Testis (tissue), 3 donors: ENCODE results near the gene BMP4. TPM values are rescaled to one million over a fixed set of nuclear protein-coding genes. Genes with fewer than 3 reads are reported as not detected.

ENCODE experiments used
- DNase-seq: peaks from one replicate; pipeline ENCODE4 v3.0.0-alpha.2; 2019
- H3K27ac ChIP-seq, 2 donors: fragments of 200-600 bp; sonication (generic); one replicate each; pipeline ENCODE4 v1.5.1; 2019
- H3K27me3 ChIP-seq: fragments of 200-600 bp; sonication (generic); one replicate; pipeline ENCODE4 v1.5.1; 2019
- H3K36me3 ChIP-seq: fragments of 200-600 bp; sonication (generic); one replicate; pipeline ENCODE4 v1.5.1; 2017; ENCODE audit warnings: low read depth; ENCODE audit errors: missing control alignments
- H3K4me1 ChIP-seq: fragments of 200-600 bp; sonication (generic); one replicate; pipeline ENCODE4 v1.5.1; 2019
- H3K4me3 ChIP-seq, 2 donors: fragments of 200-600 bp; sonication (generic); one replicate each; pipeline ENCODE4 v1.5.1; 2017 to 2019
- H3K9me3 ChIP-seq: fragments of 200-600 bp; sonication (generic); one replicate; pipeline ENCODE4 v1.5.1; 2017
- POLR2A ChIP-seq: fragments of 450-650 bp; IDR thresholded peaks from one replicate; pipeline ENCODE4 v1.6.1; 2017; ENCODE audit warnings: antibody characterized with exemption, mild to moderate bottlenecking, moderate library complexity
- WGBS, 2 donors: methylation state at CpG; one replicate each; pipeline ENCODE4 v1.1.5; 2018; 5-methylcytosine and 5-hydroxymethylcytosine counted together
- intact Hi-C: fragments of 100-400 bp; cut with DNase I; formaldehyde crosslinking; loops from one replicate; pipeline ENCODE4 v1.15.1; 2023; ENCODE audit warnings: low total_unique reads
- polyA plus RNA-seq: library from polyadenylated mRNA; stranded (reverse); fragments of 350-450 nt; fragmentation: Illumina TruSeq; extraction: RNeasy Lipid Tissue Mini Kit (QIAGEN cat#74804); gene quantifications from one replicate; pipeline ENCODE4 v1.2.3, GENCODE V29; 2014; ENCODE audit warnings: low read depth, low replicate concordance; ENCODE audit not compliant: insufficient read depth
- total RNA-seq, 2 donors: library from RNA; depleted of rRNA; stranded (reverse); fragments of >200 nt; gene quantifications; one replicate each; pipeline ENCODE4 v1.2.3, GENCODE V29; 2016
- TF ChIP-seq, protein P1 (sequence below), 3 experiments: fragments of 450-650 bp in 2 of 3; fragments of 200-600 bp in 1 of 3; sonication (generic) in 1 of 3; IDR thresholded peaks; one replicate each; pipeline ENCODE4 v1.5.1; 2016 to 2019; ENCODE audit warnings: antibody characterized with exemption in 3 of 3, mild to moderate bottlenecking in 2 of 3, moderate library complexity in 1 of 3

The BMP4 gene
- total and polyA plus RNA-seq, 3 donors from 2014 or later = 2.0 to 8.4 (median 3.5) TPM

DNA sequence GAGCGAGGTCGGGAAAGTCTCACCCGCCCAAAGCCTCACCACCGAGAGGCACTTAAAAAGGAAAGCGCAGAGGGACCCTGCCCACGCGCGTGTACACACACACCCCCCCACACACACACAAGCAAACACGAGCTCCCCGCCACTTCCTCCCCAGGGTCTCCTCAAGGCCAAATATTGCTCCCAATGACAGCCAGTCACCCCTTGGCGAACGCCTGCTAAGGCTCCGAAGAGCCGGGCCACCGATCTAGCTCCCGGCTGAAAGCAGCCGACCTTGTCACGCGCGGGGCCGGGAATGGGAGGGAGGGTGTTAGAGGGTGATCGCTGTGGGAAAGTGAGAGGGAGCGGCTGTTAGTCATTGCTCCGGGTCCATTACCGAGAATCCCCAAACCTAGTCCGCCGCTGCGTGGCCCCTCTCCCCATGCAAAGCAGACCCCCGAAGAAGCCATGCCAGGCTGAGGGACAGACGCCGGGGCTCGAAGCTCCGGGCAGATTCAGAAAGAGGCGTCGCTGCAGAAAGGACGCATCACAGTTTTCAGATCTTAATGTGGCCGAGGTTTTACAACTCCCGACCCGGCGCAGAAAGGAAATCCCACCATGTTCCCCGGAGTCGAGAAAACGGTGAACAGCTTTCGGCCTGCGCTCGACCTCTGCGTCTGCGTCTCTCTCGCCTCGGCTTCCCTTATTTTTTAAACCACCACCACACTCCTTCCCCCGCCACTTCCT is 2.6 kb downstream of the BMP4 start:
- H3K27ac ChIP-seq = peak overlapping the region in 1 of 2 donors; percentile 73
- DNase-seq = no peak
- no peaks in the 10 kb centered on the region for H3K9me3 ChIP-seq
- H3K27me3 ChIP-seq = no peaks in the 10 kb centered on the region
- H3K4me3 ChIP-seq = peak overlapping the region; percentile 52 to 54
- no peaks in the 10 kb centered on the region for H3K36me3 ChIP-seq
- intact Hi-C loops = no loop called here
- 0 to 1% methylated on average over 35 to 51 of the region's 51 CpGs for WGBS, 2 donors
- peaks cover 16% of the 10 kb centered on the region for H3K4me1 ChIP-seq
- no peak for TF ChIP-seq POLR2A
- TF ChIP-seq, protein P1, sequence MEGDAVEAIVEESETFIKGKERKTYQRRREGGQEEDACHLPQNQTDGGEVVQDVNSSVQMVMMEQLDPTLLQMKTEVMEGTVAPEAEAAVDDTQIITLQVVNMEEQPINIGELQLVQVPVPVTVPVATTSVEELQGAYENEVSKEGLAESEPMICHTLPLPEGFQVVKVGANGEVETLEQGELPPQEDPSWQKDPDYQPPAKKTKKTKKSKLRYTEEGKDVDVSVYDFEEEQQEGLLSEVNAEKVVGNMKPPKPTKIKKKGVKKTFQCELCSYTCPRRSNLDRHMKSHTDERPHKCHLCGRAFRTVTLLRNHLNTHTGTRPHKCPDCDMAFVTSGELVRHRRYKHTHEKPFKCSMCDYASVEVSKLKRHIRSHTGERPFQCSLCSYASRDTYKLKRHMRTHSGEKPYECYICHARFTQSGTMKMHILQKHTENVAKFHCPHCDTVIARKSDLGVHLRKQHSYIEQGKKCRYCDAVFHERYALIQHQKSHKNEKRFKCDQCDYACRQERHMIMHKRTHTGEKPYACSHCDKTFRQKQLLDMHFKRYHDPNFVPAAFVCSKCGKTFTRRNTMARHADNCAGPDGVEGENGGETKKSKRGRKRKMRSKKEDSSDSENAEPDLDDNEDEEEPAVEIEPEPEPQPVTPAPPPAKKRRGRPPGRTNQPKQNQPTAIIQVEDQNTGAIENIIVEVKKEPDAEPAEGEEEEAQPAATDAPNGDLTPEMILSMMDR (IDR thresholded peaks at IDR 0.05) = no peak

DNA sequence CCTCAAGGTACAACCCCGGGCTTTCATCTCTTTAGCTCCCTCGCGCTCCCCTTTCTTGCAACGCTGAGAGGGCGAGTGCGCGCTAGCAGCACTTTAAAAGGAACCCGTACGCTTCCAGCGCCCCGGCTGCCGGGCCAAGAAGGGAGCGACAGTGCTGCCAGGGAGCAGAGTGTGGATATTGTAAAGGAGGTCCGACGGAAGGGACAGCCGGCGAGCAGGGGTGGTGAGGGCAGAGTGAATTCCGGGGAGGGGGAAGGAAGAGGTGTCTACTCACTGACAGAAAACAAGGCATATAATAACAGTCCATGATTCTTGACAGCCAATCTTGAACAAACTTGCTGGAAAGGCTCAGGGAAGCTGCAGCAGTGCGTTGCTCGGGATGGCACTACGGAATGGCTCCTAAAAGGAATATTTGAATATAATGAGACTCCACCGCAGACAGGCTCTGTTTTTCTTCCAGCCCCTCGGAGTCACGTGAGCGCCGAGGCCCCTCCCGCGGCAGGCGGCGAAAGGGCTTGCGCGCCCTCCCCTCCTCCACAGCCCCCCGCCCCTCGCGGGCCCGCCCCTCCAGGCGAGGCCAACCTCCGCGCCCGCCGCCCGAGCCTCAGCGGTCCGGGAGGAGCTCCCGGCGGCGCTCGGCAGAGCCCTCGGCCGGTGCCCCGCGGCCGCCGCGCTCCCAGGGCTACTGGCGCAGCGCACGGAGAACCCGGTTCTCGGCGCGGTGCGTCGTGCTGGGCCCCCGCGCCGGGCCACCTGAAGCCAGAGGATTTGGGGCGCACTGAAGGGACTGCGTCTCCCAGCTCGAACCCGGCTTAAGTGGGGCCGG is 3.4 kb downstream of the BMP4 start:
- Histone ChIP-seq H3K4me3 (peak overlapping the region; percentile 52 to 54), H3K27ac (peak overlapping the region in 1 of 2 donors; percentile 73), H3K4me1 (peaks cover 16% of the 10 kb centered on the region), H3K9me3 (no peaks in the 10 kb centered on the region), H3K36me3 (no peaks in the 10 kb centered on the region), H3K27me3 (no peaks in the 10 kb centered on the region)
- 0 to 1% methylated on average over 22 to 52 of the region's 72 CpGs for WGBS, 2 donors
- DNase-seq = peak; percentile 77
- intact Hi-C loops = no loop called here
- TF ChIP-seq POLR2A = no peak
- TF ChIP-seq, protein P1 (IDR thresholded peaks at IDR 0.05) = no peak

DNA sequence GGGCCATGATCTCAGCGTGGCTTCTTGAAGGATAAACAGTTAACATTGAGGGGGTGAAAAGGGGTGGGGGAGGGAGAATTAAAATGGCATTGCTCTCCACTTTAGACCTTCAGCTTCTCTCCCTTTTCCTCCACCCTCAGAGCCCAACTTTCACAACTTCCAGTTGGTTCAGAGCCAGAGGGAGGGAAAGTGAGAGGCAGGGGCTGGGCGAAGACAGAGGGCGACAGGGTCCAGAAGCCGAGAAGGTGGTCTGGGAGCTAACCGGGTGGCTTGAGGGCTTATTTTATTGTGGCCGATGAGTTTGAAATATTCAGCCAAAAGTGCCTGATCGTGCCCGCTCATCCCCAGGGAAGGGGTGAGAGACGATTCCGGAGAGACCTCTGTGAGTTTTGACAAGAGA is 4.1 kb downstream of the BMP4 start:
- no peak for DNase-seq
- H3K4me1 ChIP-seq = peaks cover 16% of the 10 kb centered on the region
- no peak overlapping the region for H3K27ac ChIP-seq
- no peaks in the 10 kb centered on the region for H3K9me3 ChIP-seq
- no peaks in the 10 kb centered on the region for H3K36me3 ChIP-seq
- H3K4me3 ChIP-seq = peak overlapping the region; percentile 52 to 54
- intact Hi-C loops = no loop called here
- TF ChIP-seq, protein P1 (IDR thresholded peaks at IDR 0.05) = no peak
- no peak for TF ChIP-seq POLR2A
- WGBS, 2 donors = 15 to 17% methylated on average over 10 of the region's 10 CpGs
- no peaks in the 10 kb centered on the region for H3K27me3 ChIP-seq

DNA sequence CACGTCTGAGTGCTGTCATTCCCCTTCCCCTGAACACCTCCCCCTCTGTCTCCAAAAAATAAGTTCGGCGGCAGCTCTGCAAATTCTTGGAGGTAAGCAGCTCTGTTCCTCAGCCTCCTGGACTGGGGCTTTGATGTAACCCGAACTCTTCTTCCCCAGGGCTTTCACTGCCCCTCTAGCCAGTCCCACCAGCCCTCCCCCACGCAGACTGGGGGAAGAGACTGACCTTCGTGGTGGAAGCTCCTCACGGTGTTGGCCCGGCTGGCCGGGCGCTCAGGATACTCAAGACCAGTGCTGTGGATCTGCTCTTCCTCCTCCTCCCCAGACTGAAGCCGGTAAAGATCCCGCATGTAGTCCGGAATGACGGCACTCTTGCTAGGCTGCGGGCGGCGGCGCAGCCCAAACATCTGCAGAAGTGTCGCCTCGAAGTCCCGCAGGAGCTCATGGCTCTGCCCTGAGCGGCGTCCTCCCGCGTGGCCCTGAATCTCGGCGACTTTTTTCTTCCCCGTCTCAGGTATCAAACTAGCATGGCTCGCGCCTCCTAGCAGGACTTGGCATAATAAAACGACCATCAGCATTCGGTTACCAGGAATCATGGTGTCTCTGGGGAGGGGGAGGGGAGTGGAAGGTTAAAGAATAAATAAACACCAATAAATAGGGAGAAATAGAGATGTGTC is 4.9 kb downstream of the BMP4 start:
- no peak for TF ChIP-seq POLR2A
- TF ChIP-seq, protein P1 (IDR thresholded peaks at IDR 0.05) = no peak
- Histone ChIP-seq H3K4me1 (peaks cover 16% of the 10 kb centered on the region), H3K4me3 (no peak overlapping the region), H3K9me3 (no peaks in the 10 kb centered on the region), H3K36me3 (no peaks in the 10 kb centered on the region), H3K27me3 (no peaks in the 10 kb centered on the region), H3K27ac (no peak overlapping the region)
- intact Hi-C loops = no loop called here
- DNase-seq = no peak
- WGBS, 2 donors = 32 to 43% methylated on average over 9 to 32 of the region's 32 CpGs
